HG02798 (cell line): ENCODE data around the gene GCNT2.
"Not testable (repeated sequence)": the region's sequence is repeated elsewhere in the genome, so short reads cannot be mapped to it uniquely, and the experiment has no call there.

Experiments
- ATAC-seq: cut with Tn5 transposase; IDR thresholded peaks from one replicate; pipeline ENCODE4 v1.9.1; 2021; ENCODE audit warnings: mild to moderate bottlenecking; ENCODE audit not compliant: unreplicated experiment, poor library complexity

Gene GCNT2

GRCh38 chr6:10513544-10513943 lies 7.6 kb upstream of the GCNT2 start:
- no peak for ATAC-seq

- no peak for ATAC-seq
Observed at GRCh38 chr6:10514049-10514780, 6.9 kb upstream of the GCNT2 start.

DNA sequence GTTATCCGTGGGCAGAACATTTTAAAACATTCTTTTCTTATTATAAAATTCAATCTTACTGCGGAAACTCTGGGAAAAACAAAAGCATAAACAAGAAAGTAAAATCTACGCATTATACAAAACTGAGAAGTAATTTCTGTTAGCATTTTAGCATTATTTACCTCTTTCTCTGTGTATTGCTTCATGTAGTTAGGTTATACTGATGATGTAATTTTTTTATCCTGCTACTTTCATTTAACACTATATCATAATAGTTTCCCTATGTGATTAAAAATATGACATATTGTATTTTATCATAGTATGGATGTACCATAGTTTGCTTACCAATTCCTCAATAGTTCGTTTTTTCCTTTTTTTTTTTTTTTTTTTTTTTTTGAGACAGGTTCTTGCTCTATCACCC lies 4.2 kb upstream of the GCNT2 start:
- no peak for ATAC-seq

DNA sequence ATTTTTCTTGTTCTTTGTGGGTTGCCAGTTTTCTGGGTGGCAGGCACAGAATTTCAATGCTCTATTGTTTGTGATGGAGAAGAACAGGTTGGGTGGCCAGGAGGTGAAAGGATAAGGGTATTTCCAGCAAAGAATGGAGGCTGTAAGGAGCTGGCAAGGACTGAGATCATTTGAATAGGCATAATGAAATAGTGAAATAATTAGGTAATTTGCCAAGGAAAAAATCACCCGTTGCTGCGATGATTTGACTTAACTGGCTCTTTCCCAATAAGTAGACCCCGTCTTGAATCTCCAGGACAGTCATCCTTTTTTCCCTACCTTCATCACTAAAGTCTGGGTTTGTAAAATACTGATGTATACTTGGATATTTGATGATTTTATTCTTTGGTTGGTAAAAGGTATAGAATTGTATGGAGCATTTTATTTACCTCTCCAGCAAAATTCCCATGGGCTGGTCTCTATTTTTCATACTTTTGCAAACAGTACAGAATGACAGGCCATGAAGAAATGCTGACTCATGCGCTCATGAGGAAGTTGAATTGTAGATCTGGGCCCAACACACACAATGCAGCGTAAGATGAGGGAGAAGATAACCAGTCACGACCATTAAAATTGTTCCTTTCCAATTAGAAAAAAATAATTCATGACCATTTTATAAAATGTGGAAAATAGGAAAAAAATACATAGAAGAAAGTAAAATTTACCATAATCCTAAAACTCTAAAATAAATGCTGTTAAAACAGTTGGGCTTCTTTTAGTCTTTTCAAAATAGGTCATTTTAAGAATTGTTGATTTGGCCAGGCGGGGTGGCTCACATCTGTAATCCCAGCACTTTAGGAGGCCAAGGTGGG lies 2.4 kb upstream of the GCNT2 start:
- ATAC-seq: no peak

DNA sequence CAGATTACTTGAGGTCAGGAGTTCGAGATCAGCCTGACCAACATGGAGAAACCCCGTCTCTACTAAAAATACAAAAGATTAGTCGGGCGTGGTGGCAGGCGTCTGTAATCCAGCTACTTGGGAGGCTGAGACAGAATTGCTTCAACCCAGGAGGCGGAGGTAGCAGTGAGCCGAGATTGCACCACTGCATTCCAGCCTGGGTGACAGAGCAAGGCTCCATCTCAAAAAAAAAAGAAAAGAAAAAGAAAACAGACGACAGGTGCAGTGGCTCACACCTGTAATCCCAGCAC lies 1.8 kb upstream of the GCNT2 start:
- not testable (repeated sequence) for ATAC-seq

DNA sequence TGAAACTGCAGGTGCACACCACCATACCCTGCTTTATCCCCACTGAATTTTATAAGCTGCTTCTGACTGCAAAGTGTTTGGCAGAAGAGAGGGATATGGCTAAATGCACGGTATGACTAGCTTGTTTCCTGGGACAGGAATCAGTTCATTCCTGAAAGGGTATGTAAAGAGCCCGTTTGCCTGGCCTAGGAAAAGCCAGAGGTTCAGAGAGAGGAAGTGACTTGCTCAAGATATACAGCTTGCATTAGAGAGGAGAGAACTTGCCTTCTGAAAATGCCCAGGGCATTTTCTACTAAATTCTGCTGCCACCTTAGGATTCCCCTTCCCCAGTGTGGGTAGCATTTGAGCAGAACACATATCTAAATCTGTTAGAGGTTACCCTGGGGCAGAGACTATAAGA lies 683 bp upstream of the GCNT2 start:
- no peak for ATAC-seq

DNA sequence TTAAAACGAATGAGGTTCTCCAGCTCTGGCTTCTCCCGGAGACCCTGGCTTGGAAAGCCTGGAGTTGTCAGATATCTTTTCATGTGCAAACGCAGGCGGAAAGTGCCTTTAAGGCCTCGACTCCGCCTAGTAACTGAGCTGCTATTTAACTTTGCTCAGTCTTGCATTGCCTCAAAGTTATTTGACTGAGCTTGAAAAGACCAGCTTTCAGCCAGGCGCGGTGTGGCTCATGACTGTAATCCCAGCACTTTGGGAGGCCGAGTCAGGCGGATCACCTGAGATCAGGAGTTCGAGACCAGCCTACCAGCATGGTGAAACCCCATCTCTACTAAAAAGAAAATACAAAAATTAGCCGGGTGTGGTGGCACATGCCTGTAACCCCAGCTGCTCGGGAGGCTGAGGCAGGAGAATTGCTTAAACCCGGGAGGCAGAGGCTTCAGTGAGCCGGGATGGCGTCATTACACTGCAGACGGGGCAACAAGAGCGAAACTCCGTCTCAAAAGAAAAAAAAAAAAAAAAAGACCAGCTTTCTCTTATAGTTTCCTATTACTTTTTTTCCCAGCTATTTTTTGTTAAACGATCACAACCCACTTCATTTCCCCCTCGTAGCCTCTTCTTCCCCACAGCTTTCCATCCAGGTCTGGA lies 1.9 kb downstream of the GCNT2 start:
- ATAC-seq: no peak

- no peak for ATAC-seq
Observed at GRCh38 chr6:10526156-10526555, 5.0 kb downstream of the GCNT2 start.

GRCh38 chr6:10528158-10528981 lies 7.2 kb downstream of the GCNT2 start:
- peak; percentile 78 for ATAC-seq

DNA sequence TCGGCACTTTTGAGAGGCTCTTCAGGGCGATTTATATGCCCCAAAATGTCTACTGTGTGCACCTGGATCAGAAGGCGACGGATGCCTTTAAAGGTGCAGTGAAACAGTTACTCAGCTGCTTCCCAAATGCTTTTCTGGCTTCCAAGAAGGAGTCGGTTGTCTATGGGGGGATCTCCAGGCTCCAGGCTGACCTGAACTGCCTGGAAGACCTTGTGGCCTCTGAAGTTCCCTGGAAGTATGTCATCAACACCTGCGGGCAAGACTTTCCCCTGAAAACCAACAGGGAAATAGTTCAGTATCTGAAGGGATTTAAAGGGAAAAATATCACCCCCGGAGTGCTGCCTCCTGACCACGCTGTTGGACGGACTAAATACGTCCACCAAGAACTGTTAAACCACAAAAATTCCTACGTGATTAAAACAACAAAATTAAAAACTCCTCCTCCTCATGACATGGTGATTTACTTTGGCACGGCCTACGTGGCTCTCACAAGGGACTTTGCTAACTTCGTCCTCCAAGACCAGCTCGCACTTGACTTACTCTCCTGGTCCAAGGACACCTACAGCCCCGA lies 8.2 kb downstream of the GCNT2 start:
- ATAC-seq: no peak

- ATAC-seq: not testable (repeated sequence)
Observed at GRCh38 chr6:10529828-10530374, 8.8 kb downstream of the GCNT2 start.

DNA sequence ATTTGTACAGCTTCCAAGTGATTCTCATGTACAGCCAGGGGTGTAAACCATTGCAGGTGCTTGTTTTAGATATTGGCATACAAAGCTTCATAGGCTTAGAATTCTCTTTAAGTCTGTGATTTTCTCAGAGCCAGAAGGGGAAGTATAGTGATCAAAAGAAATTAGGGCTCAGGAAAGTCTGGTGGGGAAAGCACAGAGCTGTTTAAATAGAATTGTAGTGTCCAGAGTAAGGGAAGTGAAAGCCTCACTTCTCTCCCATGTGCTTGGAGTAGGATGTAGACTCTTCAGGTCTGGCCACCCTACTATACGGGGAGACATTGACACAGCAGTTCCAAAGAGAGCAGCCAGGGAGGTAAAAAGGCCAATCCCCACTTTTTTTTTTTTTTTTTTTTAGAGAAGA lies 10.4 kb downstream of the GCNT2 start:
- no peak for ATAC-seq

GRCh38 chr6:10531942-10532341 lies 10.8 kb downstream of the GCNT2 start:
- ATAC-seq: no peak

DNA sequence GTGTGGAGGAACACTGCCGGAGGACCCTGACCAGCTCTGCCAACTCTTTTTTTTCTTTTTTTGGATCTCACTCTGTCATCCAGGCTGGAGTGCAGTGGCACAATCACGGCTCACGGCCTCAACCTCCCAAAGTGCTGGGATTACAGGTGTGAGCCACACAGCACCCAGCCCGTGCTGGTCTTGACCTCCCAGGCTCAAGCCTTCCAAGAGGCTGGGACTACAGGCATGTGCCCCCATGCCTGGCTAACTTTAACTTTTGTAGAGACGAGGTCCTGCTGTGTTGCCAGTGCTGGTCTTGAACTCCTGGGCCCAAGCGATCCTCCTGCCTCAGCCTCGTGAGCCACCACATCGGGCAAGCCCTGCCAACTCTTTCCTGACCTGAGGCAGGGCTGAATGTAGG lies 11.2 kb downstream of the GCNT2 start:
- ATAC-seq: no peak

DNA sequence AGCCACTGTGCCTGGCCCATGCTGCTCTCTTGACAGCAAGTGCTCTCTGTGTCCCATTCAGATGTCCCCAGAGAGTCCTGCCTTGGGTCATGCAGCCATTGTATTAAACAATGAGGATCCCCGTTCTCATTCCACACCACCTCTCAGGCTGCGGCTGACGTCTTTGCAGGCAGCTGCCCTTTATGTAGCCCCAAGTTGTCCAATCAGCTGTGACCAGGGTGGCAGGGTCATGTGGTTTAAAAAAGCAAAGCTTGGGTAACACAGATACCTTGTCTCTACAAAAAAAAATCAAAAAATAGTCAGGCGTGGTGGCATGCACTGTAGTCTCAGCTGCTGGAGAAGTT lies 13.2 kb downstream of the GCNT2 start:
- ATAC-seq: peak; percentile 24

GRCh38 chr6:10535193-10535592 lies 14.0 kb downstream of the GCNT2 start:
- ATAC-seq: no peak

DNA sequence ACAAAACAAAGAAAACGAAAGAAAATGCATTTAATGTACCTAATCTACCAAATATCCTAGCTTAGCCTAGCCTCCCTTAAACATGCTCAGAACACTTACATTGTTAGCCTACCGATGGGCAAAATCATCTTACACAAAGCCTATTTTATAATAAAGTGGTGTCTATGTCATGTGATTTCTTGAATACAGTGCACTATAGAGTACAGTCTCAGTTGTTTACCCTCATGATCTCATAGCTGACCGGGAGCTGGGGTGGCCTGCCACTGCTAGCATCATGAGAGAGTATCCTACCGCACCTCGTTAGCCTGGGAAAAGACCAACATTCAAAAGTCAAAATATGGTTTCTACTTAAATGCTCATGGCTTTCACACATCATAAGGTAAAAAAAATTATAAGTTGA lies 16.6 kb downstream of the GCNT2 start:
- no peak for ATAC-seq

DNA sequence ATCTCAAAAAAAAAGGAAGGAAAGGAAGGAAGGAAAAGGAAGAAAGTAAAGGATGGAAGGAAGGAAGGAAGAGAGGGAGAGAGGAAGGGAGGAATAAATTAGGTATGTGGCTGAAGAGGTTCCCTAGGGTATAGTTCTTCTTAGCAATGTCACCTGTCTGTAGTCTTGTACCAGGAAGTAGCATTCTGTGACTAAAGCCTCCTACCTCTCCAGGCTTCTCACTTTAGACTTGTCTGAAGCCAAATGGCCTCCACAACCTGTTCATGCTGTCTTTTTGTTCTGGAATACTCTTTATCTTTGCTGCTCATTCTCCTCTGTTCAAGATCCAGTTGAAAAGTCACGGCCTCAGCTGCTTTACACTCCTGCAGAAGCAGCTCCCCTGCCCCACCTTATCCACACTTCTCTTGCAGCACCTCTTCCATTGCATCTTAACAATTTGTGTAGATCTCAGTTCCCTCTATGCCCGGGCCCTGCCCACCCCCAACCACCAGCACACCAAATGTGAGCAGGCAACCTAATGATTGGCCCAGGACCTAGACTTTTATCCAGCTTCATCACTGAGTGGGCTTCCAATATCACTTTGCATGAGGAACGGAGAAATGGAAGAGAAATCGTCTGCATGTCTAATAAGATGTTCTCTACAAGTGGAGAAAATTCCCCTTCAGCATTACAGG lies 19.1 kb downstream of the GCNT2 start:
- ATAC-seq: no peak

DNA sequence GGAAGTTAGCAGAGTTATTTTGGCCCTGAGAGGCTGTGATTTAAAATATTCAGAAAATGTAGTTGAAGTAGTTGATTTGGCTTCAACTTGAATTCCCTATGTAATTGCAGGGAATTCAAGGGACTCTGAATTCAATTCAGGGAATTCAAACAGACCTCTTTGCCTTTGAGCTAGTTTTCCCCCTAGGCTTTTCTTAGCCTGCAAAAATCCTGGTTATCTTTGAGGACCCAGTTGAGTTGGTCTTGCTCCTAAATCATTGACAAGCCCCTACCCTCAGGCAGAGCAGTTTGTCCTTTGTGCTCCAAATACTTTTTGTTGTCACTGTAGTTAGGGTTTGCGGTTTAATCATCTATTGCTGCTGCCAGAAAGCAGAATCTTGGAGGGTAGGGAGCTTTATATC lies 20.4 kb downstream of the GCNT2 start:
- ATAC-seq: no peak

- ATAC-seq: no peak
Observed at GRCh38 chr6:10542213-10542612, 21.1 kb downstream of the GCNT2 start.
